OCI-LY1 (cell line): ENCODE measurements around the gene MEDAG.

ENCODE experiments used
- H2AFZ ChIP-seq: fragments of 200-600 bp; sonication (generic), shearing (Covaris generic); 2 replicates; pipeline ENCODE4 v1.6.0; 2014; ENCODE audit warnings: antibody characterized with exemption, mild to moderate bottlenecking, low read length
- H3F3A ChIP-seq: fragments of 200-600 bp; sonication (generic), shearing (Covaris generic); 2 replicates; pipeline ENCODE4 v1.6.0; 2014; ENCODE audit warnings: mild to moderate bottlenecking, antibody characterized with exemption, low read length, moderate library complexity; ENCODE audit not compliant: insufficient read depth
- H3K27ac ChIP-seq: fragments of 200-600 bp; sonication (generic); 2 replicates; pipeline ENCODE4 v1.5.1; 2014; ENCODE audit warnings: low read length, mixed run types, mild to moderate bottlenecking, low read depth; ENCODE audit not compliant: poor library complexity, severe bottlenecking
- H3K27me3 ChIP-seq: fragments of 200-600 bp; sonication (generic); 2 replicates; pipeline ENCODE4 v1.6.0; 2014; ENCODE audit warnings: antibody characterized with exemption, mild to moderate bottlenecking, low read length, moderate library complexity; ENCODE audit not compliant: insufficient read depth
- H3K36me3 ChIP-seq: fragments of 200-600 bp; sonication (generic); 2 replicates; pipeline ENCODE4 v1.6.1; 2014; ENCODE audit warnings: mild to moderate bottlenecking, antibody characterized with exemption, low read length, moderate library complexity, mixed read lengths; ENCODE audit not compliant: insufficient read depth
- H3K4me1 ChIP-seq: fragments of 200-600 bp; sonication (generic); 2 replicates; pipeline ENCODE4 v1.5.1; 2014; ENCODE audit warnings: mild to moderate bottlenecking, low read length, moderate library complexity; ENCODE audit not compliant: insufficient read depth, severe bottlenecking
- H3K4me2 ChIP-seq: fragments of 200-600 bp; sonication (generic), shearing (Covaris generic); 2 replicates; pipeline ENCODE4 v1.6.1; 2014; ENCODE audit warnings: low read length
- H3K4me3 ChIP-seq: fragments of 200-600 bp; sonication (generic); 2 replicates; pipeline ENCODE4 v1.5.1; 2014; ENCODE audit warnings: low read length, low read depth, mild to moderate bottlenecking, mixed read lengths; ENCODE audit not compliant: poor library complexity, severe bottlenecking
- H3K79me2 ChIP-seq: fragments of 200-600 bp; shearing (Covaris generic); 2 replicates; pipeline ENCODE4 v1.6.1; 2016; ENCODE audit warnings: mixed run types, low read length, mixed read lengths; ENCODE audit not compliant: insufficient read depth
- H3K9ac ChIP-seq: fragments of 200-600 bp; sonication (generic), shearing (Covaris generic); 2 replicates; pipeline ENCODE4 v1.6.1; 2014; ENCODE audit warnings: mild to moderate bottlenecking, low read length, mixed read lengths
- H3K9me2 ChIP-seq: fragments of 200-600 bp; sonication (generic), shearing (Covaris generic); 2 replicates; pipeline ENCODE4 v1.6.1; 2014; ENCODE audit warnings: low read depth, mild to moderate bottlenecking, low read length, mixed read lengths
- H3K9me3 ChIP-seq: fragments of 200-600 bp; shearing (Covaris generic); 2 replicates; pipeline ENCODE4 v1.6.1; 2014; ENCODE audit warnings: low read length, mixed read lengths
- H4K20me1 ChIP-seq: fragments of 200-600 bp; sonication (generic), shearing (Covaris generic); 2 replicates; pipeline ENCODE4 v1.6.0; 2016; ENCODE audit warnings: mild to moderate bottlenecking, low read length; ENCODE audit not compliant: insufficient read depth
- EZH2 ChIP-seq: fragments of 200-600 bp; sonication (generic), shearing (Covaris generic); IDR thresholded peaks from 2 replicates; pipeline ENCODE4 v1.8.0; 2017; ENCODE audit warnings: borderline replicate concordance, mixed run types, mild to moderate bottlenecking, antibody characterized with exemption, low read length, moderate library complexity, mixed read lengths
- TF ChIP-seq, protein P1 (sequence below): fragments of 200-600 bp; sonication (generic), shearing (Covaris generic); IDR thresholded peaks from 2 replicates; pipeline ENCODE4 v1.5.1; 2017; ENCODE audit warnings: mild to moderate bottlenecking, antibody characterized with exemption, low read length, moderate library complexity, mixed read lengths

MEDAG gene

GRCh38 chr13:30965380-30965779, 59.3 kb downstream of the MEDAG start:
- TF ChIP-seq, protein P1, sequence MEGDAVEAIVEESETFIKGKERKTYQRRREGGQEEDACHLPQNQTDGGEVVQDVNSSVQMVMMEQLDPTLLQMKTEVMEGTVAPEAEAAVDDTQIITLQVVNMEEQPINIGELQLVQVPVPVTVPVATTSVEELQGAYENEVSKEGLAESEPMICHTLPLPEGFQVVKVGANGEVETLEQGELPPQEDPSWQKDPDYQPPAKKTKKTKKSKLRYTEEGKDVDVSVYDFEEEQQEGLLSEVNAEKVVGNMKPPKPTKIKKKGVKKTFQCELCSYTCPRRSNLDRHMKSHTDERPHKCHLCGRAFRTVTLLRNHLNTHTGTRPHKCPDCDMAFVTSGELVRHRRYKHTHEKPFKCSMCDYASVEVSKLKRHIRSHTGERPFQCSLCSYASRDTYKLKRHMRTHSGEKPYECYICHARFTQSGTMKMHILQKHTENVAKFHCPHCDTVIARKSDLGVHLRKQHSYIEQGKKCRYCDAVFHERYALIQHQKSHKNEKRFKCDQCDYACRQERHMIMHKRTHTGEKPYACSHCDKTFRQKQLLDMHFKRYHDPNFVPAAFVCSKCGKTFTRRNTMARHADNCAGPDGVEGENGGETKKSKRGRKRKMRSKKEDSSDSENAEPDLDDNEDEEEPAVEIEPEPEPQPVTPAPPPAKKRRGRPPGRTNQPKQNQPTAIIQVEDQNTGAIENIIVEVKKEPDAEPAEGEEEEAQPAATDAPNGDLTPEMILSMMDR = no peak
- no peak for TF ChIP-seq EZH2

GRCh38 chr13:30966101-30966500, 60.0 kb downstream of the MEDAG start:
- no peak overlapping the region for H2AFZ ChIP-seq
- H3K9me3 ChIP-seq = no peaks in the 10 kb centered on the region
- no peaks in the 10 kb centered on the region for H3F3A ChIP-seq
- no peak overlapping the region for H3K4me3 ChIP-seq
- no peaks in the 10 kb centered on the region for H3K4me1 ChIP-seq
- no peaks in the 10 kb centered on the region for H3K79me2 ChIP-seq
- no peak overlapping the region for H3K9ac ChIP-seq
- no peak for TF ChIP-seq EZH2
- TF ChIP-seq, protein P1 = no peak
- no peak overlapping the region for H3K4me2 ChIP-seq
- no peaks in the 10 kb centered on the region for H3K36me3 ChIP-seq
- no peak overlapping the region for H3K27ac ChIP-seq
- no peaks in the 10 kb centered on the region for H4K20me1 ChIP-seq
- H3K27me3 ChIP-seq = no peaks in the 10 kb centered on the region
- no peaks in the 10 kb centered on the region for H3K9me2 ChIP-seq

More at GRCh38 chr13:30965380-30965779, 59.3 kb downstream of the MEDAG start:
- H3K36me3 ChIP-seq = no peaks in the 10 kb centered on the region
- no peaks in the 10 kb centered on the region for H4K20me1 ChIP-seq
- H2AFZ ChIP-seq = no peak overlapping the region
- H3K9ac ChIP-seq = no peak overlapping the region
- H3K9me2 ChIP-seq = no peaks in the 10 kb centered on the region
- H3K9me3 ChIP-seq = no peaks in the 10 kb centered on the region
- no peak overlapping the region for H3K4me2 ChIP-seq
- no peaks in the 10 kb centered on the region for H3K27me3 ChIP-seq
- H3K4me1 ChIP-seq = no peaks in the 10 kb centered on the region
- H3K4me3 ChIP-seq = no peak overlapping the region
- no peak overlapping the region for H3K27ac ChIP-seq
- no peaks in the 10 kb centered on the region for H3F3A ChIP-seq
- H3K79me2 ChIP-seq = no peaks in the 10 kb centered on the region

GRCh38 chr13:30968846-30969245, 62.8 kb downstream of the MEDAG start:
- TF ChIP-seq, protein P1 = no peak
- no peak for TF ChIP-seq EZH2
- no peak overlapping the region for H3K4me2 ChIP-seq
- H2AFZ ChIP-seq = no peak overlapping the region
- no peaks in the 10 kb centered on the region for H3K9me2 ChIP-seq
- no peaks in the 10 kb centered on the region for H3F3A ChIP-seq
- H3K9ac ChIP-seq = no peak overlapping the region
- H3K27me3 ChIP-seq = no peaks in the 10 kb centered on the region
- H3K9me3 ChIP-seq = no peaks in the 10 kb centered on the region
- no peaks in the 10 kb centered on the region for H3K4me1 ChIP-seq
- no peaks in the 10 kb centered on the region for H3K79me2 ChIP-seq
- H3K4me3 ChIP-seq = no peak overlapping the region
- H3K36me3 ChIP-seq = no peaks in the 10 kb centered on the region
- H4K20me1 ChIP-seq = no peaks in the 10 kb centered on the region
- no peak overlapping the region for H3K27ac ChIP-seq
